Measurements from ENCODE around the gene RPS2. TPM values are rescaled to one million over a fixed set of nuclear protein-coding genes. Genes with fewer than 3 reads are reported as not detected.
A peak's percentile ranks its signal among the peaks of the same experiment; 100 is the strongest.

Gene RPS2
- total RNA-seq, 1 experiment from 2014 or later, result 3,874 TPM

- Histone ChIP-seq H3K23me2 (ENCODE audit: insufficient read length, low read depth, low read length, poor library complexity, severe bottlenecking) (peaks cover 8% of the 10 kb centered on the region), H2BK20ac (ENCODE audit: low read depth, low read length, poor library complexity, severe bottlenecking) (no peak within 1 kb of the TSS), H3K4me1 (ENCODE audit: insufficient read depth, low read length) (no peaks in the 10 kb centered on the region), H3K56ac (ENCODE audit: insufficient read length, low read depth, low read length) (no peak within 1 kb of the TSS), H3K4ac (ENCODE audit: low read depth, low read length) (no peak within 1 kb of the TSS), H2BK5ac (ENCODE audit: insufficient read length, low read length) (no peak within 1 kb of the TSS), H3T11ph (ENCODE audit: low read length) (no peak within 1 kb of the TSS), H2AFZ (ENCODE audit: low read length) (no peak within 1 kb of the TSS), H3K14ac (ENCODE audit: insufficient read depth, low read length) (peak within 1 kb of the TSS; percentile 16), H2BK12ac (ENCODE audit: insufficient read length, low read depth, low read length) (no peak within 1 kb of the TSS), H3K79me1 (ENCODE audit: insufficient read depth, low read depth, low read length, poor library complexity, severe bottlenecking) (peaks cover 5% of the 10 kb centered on the region), H3K9ac (ENCODE audit: extremely low read depth, insufficient read length, low read length) (peak within 1 kb of the TSS; percentile 68), H4K20me1 (ENCODE audit: control insufficient read depth, insufficient read depth, insufficient read length) (no peaks in the 10 kb centered on the region), H2BK15ac (ENCODE audit: low read depth, low read length) (no peak within 1 kb of the TSS), H3K9me3 (ENCODE audit: control insufficient read depth, low read depth, low read length) (no peaks in the 10 kb centered on the region), H3K23ac (ENCODE audit: insufficient read length, low read depth, low read length) (no peak within 1 kb of the TSS), H3K27me3 (ENCODE audit: insufficient read depth, low read length) (no peaks in the 10 kb centered on the region), H3K27ac (ENCODE audit: insufficient read length, low read depth, low read length) (no peak within 1 kb of the TSS), H3K79me2 (ENCODE audit: insufficient read depth, low read length) (peaks cover 6% of the 10 kb centered on the region; the same call in 1 of the 2 replicates), H2AK5ac (ENCODE audit: insufficient read length, low read length) (no peak within 1 kb of the TSS), H4K8ac (replicated peaks; ENCODE audit: insufficient read length, low read depth, low read length) (no peak within 1 kb of the TSS), H3K18ac (ENCODE audit: insufficient read length, low read depth, low read length) (peak within 1 kb of the TSS; percentile 3), H4K5ac (ENCODE audit: insufficient read length, low read depth, low read length) (no peak within 1 kb of the TSS), H4K91ac (ENCODE audit: insufficient read length, low read depth, low read length) (no peak within 1 kb of the TSS), H2BK120ac (ENCODE audit: low read depth, low read length, poor library complexity, severe bottlenecking) (no peak within 1 kb of the TSS), H3K4me2 (ENCODE audit: insufficient read depth, insufficient read length, low read length) (peak within 1 kb of the TSS; percentile 62)
- H3K27me3 Mint-ChIP-seq (ENCODE audit: low read depth), result no peaks in the 10 kb centered on the region
- peak; percentile 94 for DNase-seq
- peak within 1 kb of the TSS; percentile 94 to 98 (median 95) for H3K27ac Mint-ChIP-seq
- H3K36me3 Mint-ChIP-seq (ENCODE audit: insufficient read depth in 1 of 3, low read depth in 3 of 3), result peaks cover 10 to 22% (median 22%) of the 10 kb centered on the region in 3 experiments
- H3K9me3 Mint-ChIP-seq, result no peaks in the 10 kb centered on the region; a peak in 2 of 5 replicates
- peak within 1 kb of the TSS; percentile 93 to 96 for H3K4me3 Mint-ChIP-seq
- no peak for TF ChIP-seq CTCF (conservative IDR thresholded peaks at IDR 0.05)
- H3K4me1 Mint-ChIP-seq, result peaks cover 8 to 14% of the 10 kb centered on the region in 2 experiments
- no CpG with 5 or more reads among the region's 78 CpGs for WGBS (ENCODE audit: extremely low coverage, insufficient read length, low lambda C conversion rate)
These were observed 7.3 kb upstream of the RPS2 start, which contains the start of gene TBL3 for GRCh38 chr16:1971796-1972489. TBL3 (plus strand) TSS chr16:1972053; CDS start chr16:1972165, 112 bp downstream.

Measured in H9 (cell line).